ENCODE results near the gene PUM2. TPM values are rescaled to one million over a fixed set of nuclear protein-coding genes. Genes with fewer than 3 reads are reported as not detected.

The PUM2 gene
- total and polyA plus RNA-seq, 2 of the 13 experiments (the other 11 are each of a cell fraction or from before 2014, with no cell fraction given), result 69.6 to 69.8 TPM

DNA sequence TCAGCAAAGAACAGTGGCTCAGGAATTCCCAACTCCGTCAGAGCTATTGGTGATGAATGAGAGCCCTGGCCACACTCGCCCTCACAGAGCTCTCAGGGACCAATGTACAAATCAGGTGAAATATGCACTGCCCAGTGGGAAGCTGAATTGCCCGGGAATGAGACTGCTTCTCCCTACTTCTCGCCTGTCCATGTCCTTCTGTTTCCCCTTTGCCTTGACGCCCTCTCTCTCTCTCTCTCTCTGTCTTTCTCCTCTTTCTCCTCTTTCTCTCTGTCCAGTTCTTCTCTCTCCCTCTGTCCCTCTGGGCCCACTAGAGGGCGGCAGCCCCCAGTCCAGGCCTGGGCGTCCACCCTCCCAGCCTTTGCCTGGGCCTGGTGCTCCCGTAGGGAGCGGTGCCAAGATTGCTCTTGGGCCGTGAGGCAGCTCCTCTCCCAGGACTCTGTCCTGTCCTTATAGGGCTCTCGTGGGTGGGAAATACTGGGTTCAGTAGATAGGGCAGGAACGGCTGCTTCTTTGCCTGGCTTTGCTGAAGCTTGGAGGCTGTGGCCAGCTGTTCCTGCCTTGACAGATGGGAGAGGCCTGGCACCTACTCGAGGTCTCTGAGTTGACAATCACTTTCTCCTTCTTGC lies 28.4 kb upstream of the PUM2 start (continued):
- TF ChIP-seq ATF7 (IDR thresholded peaks at IDR 0.05) (no peak), ATF7 (CRISPR knock-in tag; IDR thresholded peaks at IDR 0.05) (no peak), EHMT2 (IDR thresholded peaks at IDR 0.05; ENCODE audit: borderline replicate concordance, low read depth, low read length) (no peak), ZNF256 (CRISPR knock-in tag; conservative IDR thresholded peaks at IDR 0.05) (no peak), ZFP37 (CRISPR knock-in tag; IDR thresholded peaks at IDR 0.05; ENCODE audit: borderline replicate concordance) (no peak), NPAS2 (CRISPR knock-in tag; IDR thresholded peaks at IDR 0.05; ENCODE audit: borderline replicate concordance) (no peak), YEATS2 (CRISPR knock-in tag; IDR thresholded peaks at IDR 0.05; ENCODE audit: borderline replicate concordance) (peak; percentile 72; the same call in 1 of the 2 replicates), KLF9 (CRISPR knock-in tag; IDR thresholded peaks at IDR 0.05; ENCODE audit: low read depth) (no peak), ZNF792 (CRISPR knock-in tag; IDR thresholded peaks at IDR 0.05) (no peak; the same call in 1 of the 2 replicates), ZNF543 (CRISPR knock-in tag; IDR thresholded peaks at IDR 0.05) (no peak), TGIF2 (CRISPR knock-in tag; IDR thresholded peaks at IDR 0.05) (no peak; the same call in 1 of the 2 replicates), RXRB (CRISPR knock-in tag; IDR thresholded peaks at IDR 0.05; ENCODE audit: borderline replicate concordance) (peak; percentile 49; the same call in 1 of the 2 replicates), ZFP36 (IDR thresholded peaks at IDR 0.05; ENCODE audit: borderline replicate concordance, low read depth, low read length, partially characterized antibody) (no peak)
- TF ChIP-seq, protein P1, sequence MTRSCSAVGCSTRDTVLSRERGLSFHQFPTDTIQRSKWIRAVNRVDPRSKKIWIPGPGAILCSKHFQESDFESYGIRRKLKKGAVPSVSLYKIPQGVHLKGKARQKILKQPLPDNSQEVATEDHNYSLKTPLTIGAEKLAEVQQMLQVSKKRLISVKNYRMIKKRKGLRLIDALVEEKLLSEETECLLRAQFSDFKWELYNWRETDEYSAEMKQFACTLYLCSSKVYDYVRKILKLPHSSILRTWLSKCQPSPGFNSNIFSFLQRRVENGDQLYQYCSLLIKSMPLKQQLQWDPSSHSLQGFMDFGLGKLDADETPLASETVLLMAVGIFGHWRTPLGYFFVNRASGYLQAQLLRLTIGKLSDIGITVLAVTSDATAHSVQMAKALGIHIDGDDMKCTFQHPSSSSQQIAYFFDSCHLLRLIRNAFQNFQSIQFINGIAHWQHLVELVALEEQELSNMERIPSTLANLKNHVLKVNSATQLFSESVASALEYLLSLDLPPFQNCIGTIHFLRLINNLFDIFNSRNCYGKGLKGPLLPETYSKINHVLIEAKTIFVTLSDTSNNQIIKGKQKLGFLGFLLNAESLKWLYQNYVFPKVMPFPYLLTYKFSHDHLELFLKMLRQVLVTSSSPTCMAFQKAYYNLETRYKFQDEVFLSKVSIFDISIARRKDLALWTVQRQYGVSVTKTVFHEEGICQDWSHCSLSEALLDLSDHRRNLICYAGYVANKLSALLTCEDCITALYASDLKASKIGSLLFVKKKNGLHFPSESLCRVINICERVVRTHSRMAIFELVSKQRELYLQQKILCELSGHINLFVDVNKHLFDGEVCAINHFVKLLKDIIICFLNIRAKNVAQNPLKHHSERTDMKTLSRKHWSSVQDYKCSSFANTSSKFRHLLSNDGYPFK (CRISPR knock-in tag; IDR thresholded peaks at IDR 0.05; ENCODE audit: borderline replicate concordance), result peak; percentile 73; the same call in 1 of the 2 replicates
- TF ChIP-seq, protein P2, sequence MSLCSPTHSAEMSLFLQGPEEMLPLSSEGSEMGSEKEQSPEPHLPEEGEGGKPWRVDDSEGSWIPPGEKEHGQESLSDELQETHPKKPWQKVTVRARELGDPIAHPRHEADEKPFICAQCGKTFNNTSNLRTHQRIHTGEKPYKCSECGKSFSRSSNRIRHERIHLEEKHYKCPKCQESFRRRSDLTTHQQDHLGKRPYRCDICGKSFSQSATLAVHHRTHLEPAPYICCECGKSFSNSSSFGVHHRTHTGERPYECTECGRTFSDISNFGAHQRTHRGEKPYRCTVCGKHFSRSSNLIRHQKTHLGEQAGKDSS (CRISPR knock-in tag; IDR thresholded peaks at IDR 0.05; ENCODE audit: borderline replicate concordance, low read depth), result peak; percentile 78
- TF ChIP-seq, protein P3, sequence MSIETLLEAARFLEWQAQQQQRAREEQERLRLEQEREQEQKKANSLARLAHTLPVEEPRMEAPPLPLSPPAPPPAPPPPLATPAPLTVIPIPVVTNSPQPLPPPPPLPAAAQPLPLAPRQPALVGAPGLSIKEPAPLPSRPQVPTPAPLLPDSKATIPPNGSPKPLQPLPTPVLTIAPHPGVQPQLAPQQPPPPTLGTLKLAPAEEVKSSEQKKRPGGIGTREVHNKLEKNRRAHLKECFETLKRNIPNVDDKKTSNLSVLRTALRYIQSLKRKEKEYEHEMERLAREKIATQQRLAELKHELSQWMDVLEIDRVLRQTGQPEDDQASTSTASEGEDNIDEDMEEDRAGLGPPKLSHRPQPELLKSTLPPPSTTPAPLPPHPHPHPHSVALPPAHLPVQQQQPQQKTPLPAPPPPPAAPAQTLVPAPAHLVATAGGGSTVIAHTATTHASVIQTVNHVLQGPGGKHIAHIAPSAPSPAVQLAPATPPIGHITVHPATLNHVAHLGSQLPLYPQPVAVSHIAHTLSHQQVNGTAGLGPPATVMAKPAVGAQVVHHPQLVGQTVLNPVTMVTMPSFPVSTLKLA (IDR thresholded peaks at IDR 0.05), result no peak
- TF ChIP-seq, protein P4, sequence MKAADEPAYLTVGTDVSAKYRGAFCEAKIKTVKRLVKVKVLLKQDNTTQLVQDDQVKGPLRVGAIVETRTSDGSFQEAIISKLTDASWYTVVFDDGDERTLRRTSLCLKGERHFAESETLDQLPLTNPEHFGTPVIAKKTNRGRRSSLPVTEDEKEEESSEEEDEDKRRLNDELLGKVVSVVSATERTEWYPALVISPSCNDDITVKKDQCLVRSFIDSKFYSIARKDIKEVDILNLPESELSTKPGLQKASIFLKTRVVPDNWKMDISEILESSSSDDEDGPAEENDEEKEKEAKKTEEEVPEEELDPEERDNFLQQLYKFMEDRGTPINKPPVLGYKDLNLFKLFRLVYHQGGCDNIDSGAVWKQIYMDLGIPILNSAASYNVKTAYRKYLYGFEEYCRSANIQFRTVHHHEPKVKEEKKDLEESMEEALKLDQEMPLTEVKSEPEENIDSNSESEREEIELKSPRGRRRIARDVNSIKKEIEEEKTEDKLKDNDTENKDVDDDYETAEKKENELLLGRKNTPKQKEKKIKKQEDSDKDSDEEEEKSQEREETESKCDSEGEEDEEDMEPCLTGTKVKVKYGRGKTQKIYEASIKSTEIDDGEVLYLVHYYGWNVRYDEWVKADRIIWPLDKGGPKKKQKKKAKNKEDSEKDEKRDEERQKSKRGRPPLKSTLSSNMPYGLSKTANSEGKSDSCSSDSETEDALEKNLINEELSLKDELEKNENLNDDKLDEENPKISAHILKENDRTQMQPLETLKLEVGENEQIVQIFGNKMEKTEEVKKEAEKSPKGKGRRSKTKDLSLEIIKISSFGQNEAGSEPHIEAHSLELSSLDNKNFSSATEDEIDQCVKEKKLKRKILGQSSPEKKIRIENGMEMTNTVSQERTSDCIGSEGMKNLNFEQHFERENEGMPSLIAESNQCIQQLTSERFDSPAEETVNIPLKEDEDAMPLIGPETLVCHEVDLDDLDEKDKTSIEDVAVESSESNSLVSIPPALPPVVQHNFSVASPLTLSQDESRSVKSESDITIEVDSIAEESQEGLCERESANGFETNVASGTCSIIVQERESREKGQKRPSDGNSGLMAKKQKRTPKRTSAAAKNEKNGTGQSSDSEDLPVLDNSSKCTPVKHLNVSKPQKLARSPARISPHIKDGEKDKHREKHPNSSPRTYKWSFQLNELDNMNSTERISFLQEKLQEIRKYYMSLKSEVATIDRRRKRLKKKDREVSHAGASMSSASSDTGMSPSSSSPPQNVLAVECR (CRISPR knock-in tag; IDR thresholded peaks at IDR 0.05; ENCODE audit: borderline replicate concordance), result peak; percentile 22
- TF ChIP-seq, protein P5, sequence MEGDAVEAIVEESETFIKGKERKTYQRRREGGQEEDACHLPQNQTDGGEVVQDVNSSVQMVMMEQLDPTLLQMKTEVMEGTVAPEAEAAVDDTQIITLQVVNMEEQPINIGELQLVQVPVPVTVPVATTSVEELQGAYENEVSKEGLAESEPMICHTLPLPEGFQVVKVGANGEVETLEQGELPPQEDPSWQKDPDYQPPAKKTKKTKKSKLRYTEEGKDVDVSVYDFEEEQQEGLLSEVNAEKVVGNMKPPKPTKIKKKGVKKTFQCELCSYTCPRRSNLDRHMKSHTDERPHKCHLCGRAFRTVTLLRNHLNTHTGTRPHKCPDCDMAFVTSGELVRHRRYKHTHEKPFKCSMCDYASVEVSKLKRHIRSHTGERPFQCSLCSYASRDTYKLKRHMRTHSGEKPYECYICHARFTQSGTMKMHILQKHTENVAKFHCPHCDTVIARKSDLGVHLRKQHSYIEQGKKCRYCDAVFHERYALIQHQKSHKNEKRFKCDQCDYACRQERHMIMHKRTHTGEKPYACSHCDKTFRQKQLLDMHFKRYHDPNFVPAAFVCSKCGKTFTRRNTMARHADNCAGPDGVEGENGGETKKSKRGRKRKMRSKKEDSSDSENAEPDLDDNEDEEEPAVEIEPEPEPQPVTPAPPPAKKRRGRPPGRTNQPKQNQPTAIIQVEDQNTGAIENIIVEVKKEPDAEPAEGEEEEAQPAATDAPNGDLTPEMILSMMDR (CRISPR knock-in tag; IDR thresholded peaks at IDR 0.05), result peak; percentile 98
